SIG-M5 treated with dmso at 0.1 percent for 504 hours (cell line): ENCODE results near the gene SKIL.

Source experiments
- DNase-seq: peaks from one replicate; lab custom pipeline; 2025; ENCODE audit not compliant: unreplicated experiment; lab: John Stamatoyannopoulos, UW

Gene SKIL

DNA sequence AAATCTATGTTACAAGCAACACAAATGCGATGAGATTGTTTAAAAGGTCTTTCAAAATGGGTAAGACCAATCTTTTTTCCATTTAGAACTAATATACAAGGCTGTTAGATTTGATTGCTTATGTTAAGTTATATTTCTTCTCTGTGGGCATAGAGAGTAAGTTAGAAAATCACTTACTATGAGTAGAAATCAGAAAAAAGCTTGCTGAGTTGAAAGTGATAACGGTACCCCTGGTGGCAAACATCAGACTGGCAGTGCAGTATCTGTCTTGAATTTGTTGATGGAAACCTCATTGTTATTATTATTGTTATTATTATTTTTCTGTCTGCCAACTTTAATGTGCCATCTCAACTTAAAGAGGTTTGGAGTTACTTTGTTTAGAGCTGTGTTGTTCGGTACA lies 73.5 kb downstream of the SKIL start:
- DNase-seq, result no peak

DNA sequence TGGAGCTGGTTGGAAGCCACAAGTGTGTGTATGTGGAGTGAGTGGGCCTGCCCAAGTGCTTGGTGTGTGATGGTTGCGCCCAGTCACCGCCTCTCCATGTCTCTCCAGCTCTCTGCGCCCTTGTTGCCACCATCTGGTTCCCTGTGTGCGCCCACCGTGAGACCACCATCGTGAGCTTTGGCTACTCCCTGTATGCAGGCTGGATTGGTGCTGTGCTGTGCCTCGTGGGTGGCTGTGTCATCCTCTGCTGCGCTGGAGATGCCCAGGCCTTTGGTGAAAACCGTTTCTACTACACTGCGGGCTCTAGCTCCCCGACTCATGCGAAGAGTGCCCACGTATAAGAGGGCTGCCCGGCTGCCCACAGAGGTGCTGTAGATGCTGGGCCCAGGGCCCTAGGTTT lies 74.9 kb downstream of the SKIL start:
- no peak for DNase-seq

DNA sequence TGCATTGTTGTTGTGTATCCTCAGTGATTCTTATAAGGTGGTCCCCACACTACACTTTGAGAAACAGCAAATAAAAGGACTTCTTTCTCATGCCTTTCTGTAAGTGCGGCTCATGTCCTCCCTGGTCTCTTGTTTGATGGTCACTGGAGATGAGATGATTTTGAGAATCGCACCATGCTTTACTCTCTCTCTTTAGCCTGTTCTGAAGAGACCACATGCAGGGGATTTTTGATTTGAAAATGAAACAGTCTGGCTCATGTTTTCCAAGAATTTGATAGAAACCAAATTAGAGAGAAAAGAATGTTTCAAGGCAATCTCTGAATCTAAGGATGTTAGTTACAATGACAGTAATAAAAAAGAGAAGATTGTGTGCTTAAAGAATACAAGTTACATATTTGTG lies 79.2 kb downstream of the SKIL start:
- no peak for DNase-seq

DNA sequence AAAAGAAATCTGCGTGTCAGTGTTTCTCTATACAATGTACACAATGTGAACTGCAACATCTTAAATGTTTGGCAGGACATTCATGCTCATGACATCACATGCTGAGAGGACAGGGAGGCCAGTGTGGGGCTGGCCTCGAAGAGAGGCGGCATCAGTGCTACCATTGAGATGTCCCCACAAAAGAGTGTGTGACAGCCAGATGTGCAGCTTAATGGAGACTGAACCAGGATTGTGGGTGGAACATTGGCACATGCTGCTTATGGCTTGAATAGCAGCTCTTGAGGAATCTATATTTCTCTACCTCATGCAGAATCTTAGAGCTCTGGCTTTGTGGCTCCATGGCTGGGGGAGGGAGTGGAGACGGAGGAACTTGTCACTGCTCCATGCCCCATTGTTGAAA lies 79.7 kb downstream of the SKIL start:
- DNase-seq, result no peak

DNA sequence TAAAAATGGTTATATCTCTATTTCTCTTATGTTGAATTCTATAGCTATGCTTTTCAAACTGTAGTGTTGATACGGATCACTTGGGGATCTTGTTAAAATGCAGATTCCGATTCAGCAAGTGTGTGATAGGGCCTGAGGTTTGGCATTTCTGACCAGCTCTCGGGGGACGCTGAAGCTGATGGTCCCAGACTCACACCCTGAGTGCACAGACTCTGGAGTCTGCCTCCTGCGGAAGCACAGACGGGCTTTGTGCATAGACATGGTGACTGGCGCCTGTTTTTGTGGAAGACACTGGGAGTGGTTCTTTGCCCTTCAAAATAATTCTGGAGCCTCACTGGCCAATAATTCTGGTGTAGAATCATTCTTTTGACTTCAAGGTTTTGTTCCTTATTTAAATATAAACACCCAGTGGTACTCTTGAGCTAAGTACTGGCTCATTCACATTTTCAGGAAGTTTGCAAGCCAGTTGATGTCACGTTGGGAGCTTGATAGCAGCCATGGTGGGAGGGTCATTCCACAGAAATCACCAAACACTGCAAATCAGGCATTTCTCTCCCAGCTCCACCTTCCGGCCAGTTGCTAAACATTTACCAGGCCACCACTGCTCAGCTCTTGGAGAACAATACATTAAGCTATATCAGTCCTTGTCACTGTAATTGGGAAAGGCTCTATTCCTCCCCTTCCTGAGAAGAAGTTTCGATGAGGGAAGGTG lies 80.3 kb downstream of the SKIL start:
- no peak for DNase-seq

DNA sequence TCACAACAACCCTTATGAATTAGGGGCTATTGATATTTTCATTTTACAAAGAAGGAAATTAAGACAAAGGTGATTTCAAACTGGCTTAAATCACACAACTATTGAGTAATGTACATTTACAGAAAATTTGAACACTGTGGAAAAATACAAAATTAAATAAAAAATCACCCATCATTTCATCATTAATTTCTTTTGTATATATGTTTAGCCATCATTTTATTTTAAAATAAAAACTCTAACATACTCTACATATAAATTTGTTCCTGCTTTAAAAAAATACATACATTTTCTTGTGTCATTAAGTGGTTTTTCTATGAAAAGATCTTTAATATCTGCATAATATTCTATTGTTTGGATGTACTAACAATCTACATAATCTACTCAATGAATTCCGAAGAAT lies 81.3 kb downstream of the SKIL start:
- DNase-seq, result no peak

DNA sequence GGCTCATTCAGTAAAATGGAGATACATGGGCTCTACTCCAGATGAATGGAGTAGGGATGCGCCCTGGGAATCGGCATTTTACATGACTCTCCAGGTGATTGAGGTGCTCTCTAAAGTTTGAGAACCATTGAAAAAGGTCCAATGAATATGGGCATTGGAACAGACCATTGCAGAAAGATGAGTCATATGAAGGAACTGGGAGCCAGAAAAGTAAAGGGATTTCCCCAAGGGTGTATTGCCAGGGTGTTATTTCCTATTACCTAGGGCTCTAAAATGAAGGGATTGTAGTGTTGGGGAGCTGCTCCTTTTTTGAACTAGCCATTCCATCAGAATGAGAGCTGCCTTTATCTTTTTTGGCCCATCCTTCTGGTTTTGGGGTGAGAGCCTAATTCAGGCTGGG lies 82.8 kb downstream of the SKIL start:
- no peak for DNase-seq

DNA sequence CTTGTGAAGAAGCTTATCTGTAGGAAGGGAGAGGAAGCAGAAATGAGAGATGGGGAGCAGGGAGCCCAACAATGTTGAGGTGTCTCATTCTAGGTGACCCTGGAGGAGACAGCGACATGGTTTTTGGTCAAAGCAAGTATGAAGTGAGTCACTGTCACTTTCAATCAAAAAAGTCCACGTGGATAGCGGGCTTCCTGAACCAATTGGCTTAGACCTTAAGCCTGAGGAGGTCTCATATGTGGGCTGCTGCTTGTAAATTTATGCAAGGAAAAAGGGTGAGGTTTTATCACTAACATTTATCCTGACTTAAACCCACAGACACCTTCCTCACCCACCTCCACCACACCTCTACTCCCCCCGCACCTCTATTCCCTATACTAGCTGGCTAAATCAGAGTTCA lies 83.9 kb downstream of the SKIL start:
- DNase-seq, result no peak

DNA sequence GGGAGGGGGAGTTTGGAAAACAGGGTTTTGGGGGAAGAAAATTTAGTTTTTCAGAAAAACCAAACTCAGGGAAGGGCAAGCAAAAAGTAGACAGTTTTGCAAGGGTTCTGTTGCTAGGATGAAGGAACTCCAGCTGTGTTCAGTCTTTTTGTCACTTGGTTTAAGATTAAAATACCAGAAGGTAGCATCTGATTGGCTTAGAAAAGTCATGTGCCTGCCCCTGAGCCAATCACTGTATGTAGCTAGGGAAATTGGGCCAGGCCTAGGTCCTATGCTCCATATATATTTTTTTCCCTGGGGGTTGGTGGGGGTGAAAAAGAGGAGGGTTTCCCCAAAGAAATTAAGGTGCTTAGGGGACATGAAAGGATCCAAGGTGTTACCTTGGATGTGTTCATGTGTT lies 85.4 kb downstream of the SKIL start:
- no peak for DNase-seq

DNA sequence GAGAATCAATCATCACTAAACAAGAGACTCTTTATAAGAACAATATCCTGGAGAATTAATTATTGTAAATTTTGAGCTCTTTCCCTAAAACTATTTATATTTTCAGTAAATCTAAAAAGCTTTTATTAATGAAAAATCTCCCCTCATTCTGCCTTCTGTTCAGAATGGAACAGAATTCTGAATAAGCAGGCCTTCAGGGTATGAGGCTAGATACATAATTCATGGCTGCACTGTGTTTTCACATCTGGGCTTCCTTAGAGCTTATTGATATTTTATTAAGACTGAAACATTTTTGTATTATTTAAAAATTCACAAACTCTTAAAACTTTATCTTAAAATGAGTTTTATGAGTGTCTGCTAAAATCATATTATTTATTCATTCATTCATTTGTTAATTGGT lies 85.9 kb downstream of the SKIL start:
- DNase-seq, result no peak
